NCI-H146 (cell line): ENCODE measurements around the gene RIN3.
A peak's percentile ranks its signal among the peaks of the same experiment; 100 is the strongest.
"Not testable (repeated sequence)": the region's sequence is repeated elsewhere in the genome, so short reads cannot be mapped to it uniquely, and the experiment has no call there.

ENCODE experiments used
- DNase-seq: peaks from one replicate; lab custom pipeline; 2025; lab: John Stamatoyannopoulos, UW

The RIN3 gene

GRCh38 chr14:92630367-92630766 lies 116.8 kb downstream of the RIN3 start:
- no peak for DNase-seq

- no peak for DNase-seq
Observed at GRCh38 chr14:92631098-92631497, 117.5 kb downstream of the RIN3 start.

- DNase-seq, result no peak
Observed at GRCh38 chr14:92632546-92633273, 119.1 kb downstream of the RIN3 start.

GRCh38 chr14:92633274-92633616 lies 119.7 kb downstream of the RIN3 start:
- no peak for DNase-seq

GRCh38 chr14:92633724-92634123 lies 120.1 kb downstream of the RIN3 start:
- no peak for DNase-seq

GRCh38 chr14:92635031-92635430 lies 121.5 kb downstream of the RIN3 start:
- no peak for DNase-seq

- no peak for DNase-seq
Observed at GRCh38 chr14:92635896-92636295, 122.3 kb downstream of the RIN3 start.

- DNase-seq, result peak; percentile 65
Observed at GRCh38 chr14:92637228-92637627, 123.6 kb downstream of the RIN3 start.

- no peak for DNase-seq
Observed at GRCh38 chr14:92637864-92638263, 124.3 kb downstream of the RIN3 start.

GRCh38 chr14:92638266-92638665 lies 124.7 kb downstream of the RIN3 start:
- DNase-seq, result no peak

- DNase-seq, result no peak
Observed at GRCh38 chr14:92638904-92639303, 125.3 kb downstream of the RIN3 start.

GRCh38 chr14:92639472-92640117 lies 126.0 kb downstream of the RIN3 start:
- DNase-seq, result not testable (repeated sequence)

GRCh38 chr14:92641306-92641705 lies 127.7 kb downstream of the RIN3 start:
- no peak for DNase-seq

GRCh38 chr14:92644171-92644969 lies 130.8 kb downstream of the RIN3 start:
- DNase-seq, result no peak

GRCh38 chr14:92644970-92645515 lies 131.5 kb downstream of the RIN3 start:
- DNase-seq, result no peak

- DNase-seq, result no peak
Observed at GRCh38 chr14:92645841-92646478, 132.4 kb downstream of the RIN3 start.

GRCh38 chr14:92646952-92647796 lies 133.6 kb downstream of the RIN3 start:
- DNase-seq, result no peak

- DNase-seq, result no peak
Observed at GRCh38 chr14:92647797-92648279, 134.3 kb downstream of the RIN3 start.

GRCh38 chr14:92649066-92649465 lies 135.5 kb downstream of the RIN3 start:
- DNase-seq, result no peak

GRCh38 chr14:92649934-92650545 lies 136.5 kb downstream of the RIN3 start:
- no peak for DNase-seq
